GM13976 (cell line): ENCODE measurements around the gene FGF3.

ENCODE experiments used
- DNase-seq: peaks from one replicate; pipeline ENCODE4 v3.0.0; 2012; ENCODE audit warnings: low spot score
- in situ Hi-C: fragments of 300-500 bp; cut with MboI; formaldehyde crosslinking; loops from one replicate; pipeline ENCODE4 v1.12.0; 2022; ENCODE audit warnings: low sequenced_read_pairs, mixed read lengths, inconsistent platforms; ENCODE audit not compliant: unreplicated experiment
- TF ChIP-seq, protein P1 (sequence below): IDR thresholded peaks from 2 replicates; pipeline ENCODE4 v1.5.1; 2012; ENCODE audit warnings: borderline replicate concordance, mild to moderate bottlenecking; ENCODE audit not compliant: insufficient read depth; ENCODE audit errors: extremely low read depth, missing control alignments, control extremely low read depth

Gene FGF3

DNA sequence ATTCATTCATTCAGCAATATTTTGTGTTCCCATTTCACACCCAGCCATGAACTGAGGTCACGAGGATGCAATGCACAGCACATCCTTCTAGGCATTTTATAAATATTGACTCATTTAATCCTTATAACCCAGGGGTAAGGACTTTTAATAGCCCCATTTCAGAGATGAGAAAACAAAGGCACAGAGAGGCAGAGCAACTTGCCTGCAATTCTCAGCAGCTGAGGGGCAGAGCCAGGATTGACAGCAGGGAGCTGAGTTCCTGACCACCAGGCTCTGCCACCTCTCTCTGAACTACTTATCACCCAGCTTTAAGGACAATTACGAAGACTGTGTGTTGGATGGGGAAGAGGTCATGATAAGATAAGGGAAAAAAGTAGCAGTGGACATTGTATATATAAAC lies 12.8 kb upstream of the FGF3 start:
- in situ Hi-C loops: no loop called here
- DNase-seq: no peak

DNA sequence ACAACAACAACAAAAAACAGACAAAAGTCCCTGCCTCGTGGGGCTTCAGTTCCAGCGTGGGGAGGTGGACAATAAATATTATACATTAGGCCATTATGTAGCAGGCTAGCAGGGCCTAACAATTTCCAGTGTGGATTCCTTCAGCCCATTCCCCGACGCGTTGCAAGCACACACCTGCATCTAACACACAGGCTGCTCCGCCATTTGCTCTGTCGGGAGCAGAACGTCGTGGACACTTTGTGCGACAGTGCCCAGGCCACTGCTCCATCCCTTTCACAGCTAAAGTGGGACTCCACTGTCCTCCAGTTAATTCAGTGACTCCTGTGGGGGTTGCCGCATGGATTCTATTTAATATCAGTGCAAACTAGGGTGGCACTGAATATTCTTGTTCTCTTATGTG lies 10.9 kb upstream of the FGF3 start:
- DNase-seq: no peak
- in situ Hi-C loops: no loop called here
- TF ChIP-seq, protein P1, sequence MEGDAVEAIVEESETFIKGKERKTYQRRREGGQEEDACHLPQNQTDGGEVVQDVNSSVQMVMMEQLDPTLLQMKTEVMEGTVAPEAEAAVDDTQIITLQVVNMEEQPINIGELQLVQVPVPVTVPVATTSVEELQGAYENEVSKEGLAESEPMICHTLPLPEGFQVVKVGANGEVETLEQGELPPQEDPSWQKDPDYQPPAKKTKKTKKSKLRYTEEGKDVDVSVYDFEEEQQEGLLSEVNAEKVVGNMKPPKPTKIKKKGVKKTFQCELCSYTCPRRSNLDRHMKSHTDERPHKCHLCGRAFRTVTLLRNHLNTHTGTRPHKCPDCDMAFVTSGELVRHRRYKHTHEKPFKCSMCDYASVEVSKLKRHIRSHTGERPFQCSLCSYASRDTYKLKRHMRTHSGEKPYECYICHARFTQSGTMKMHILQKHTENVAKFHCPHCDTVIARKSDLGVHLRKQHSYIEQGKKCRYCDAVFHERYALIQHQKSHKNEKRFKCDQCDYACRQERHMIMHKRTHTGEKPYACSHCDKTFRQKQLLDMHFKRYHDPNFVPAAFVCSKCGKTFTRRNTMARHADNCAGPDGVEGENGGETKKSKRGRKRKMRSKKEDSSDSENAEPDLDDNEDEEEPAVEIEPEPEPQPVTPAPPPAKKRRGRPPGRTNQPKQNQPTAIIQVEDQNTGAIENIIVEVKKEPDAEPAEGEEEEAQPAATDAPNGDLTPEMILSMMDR: no peak

More for the DNA sequence above, 12.8 kb upstream of the FGF3 start:
- TF ChIP-seq, protein P1: no peak

GRCh38 chr11:69828971-69829344 lies 9.7 kb upstream of the FGF3 start:
- no peak for DNase-seq
- TF ChIP-seq, protein P1: no peak
- in situ Hi-C loops: no loop called here

DNA sequence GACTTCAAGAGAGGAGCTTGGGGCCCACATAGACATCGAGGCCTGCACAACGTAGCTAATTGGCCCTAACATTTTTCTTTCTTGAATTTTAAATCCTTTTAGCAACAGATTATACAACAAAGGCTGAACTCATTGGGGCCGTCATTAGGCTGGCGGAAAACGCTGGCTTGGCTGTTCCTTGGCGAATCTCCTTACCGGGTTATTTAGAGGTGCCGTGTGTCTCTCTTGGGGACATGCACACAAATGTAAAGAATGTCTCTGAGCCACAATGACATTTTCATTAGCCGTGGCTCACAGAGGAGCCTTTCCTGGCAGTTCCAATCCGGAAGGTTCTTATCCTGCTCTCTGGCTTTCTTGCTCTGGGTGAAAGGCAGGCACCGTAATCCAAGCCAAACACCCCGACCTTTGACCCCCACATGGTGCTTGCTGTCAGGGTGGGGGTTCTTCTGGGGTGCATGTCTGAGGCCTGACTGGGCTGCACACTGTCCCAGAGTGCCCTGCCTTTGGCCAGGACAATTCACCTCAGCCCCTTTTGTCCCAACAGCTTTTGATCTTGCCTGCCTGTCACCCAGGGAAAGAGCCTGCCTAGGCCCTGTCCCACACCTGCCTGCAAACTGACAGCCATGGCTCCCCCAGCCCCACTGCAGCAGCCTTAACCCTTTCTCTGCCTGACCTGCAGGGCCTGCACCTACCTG lies 9.2 kb upstream of the FGF3 start:
- TF ChIP-seq, protein P1: no peak
- no peak for DNase-seq
- in situ Hi-C loops: no loop called here

- TF ChIP-seq, protein P1: no peak
- in situ Hi-C loops: no loop called here
- DNase-seq: no peak
These were observed 7.6 kb upstream of the FGF3 start for GRCh38 chr11:69826773-69827172.

- in situ Hi-C loops: no loop called here
- TF ChIP-seq, protein P1: no peak
These were observed 6.7 kb upstream of the FGF3 start for GRCh38 chr11:69825941-69826340.

More at GRCh38 chr11:69825941-69826340, 6.7 kb upstream of the FGF3 start:
- DNase-seq: no peak
